HL-60 (cell line): ENCODE measurements around the gene CNBP.

Source experiments
- DNase-seq, 2 experiments: peaks; one replicate each; pipeline ENCODE4 v3.0.0-alpha.2; 2010 to 2020; ENCODE audit warnings: low read depth in 1 of 2, low spot score in 1 of 2
- H3K27ac ChIP-seq: fragments of 250-450 bp; sonication (Bioruptor Pico); replicated peaks from 2 replicates; pipeline ENCODE4 v1.5.1; 2020; ENCODE audit warnings: mild to moderate bottlenecking, moderate library complexity
- H3K27me3 ChIP-seq: fragments of 250-450 bp; sonication (Bioruptor Pico); 2 replicates; pipeline ENCODE4 v1.5.1; 2021; ENCODE audit warnings: mild to moderate bottlenecking, moderate library complexity; ENCODE audit not compliant: insufficient read depth, poor library complexity, severe bottlenecking
- H3K4me3 ChIP-seq: replicated peaks from 2 replicates; pipeline ENCODE4 v1.5.1; 2011; ENCODE audit warnings: mild to moderate bottlenecking, control low read depth, low read length; ENCODE audit not compliant: insufficient read depth
- CTCF ChIP-seq: IDR thresholded peaks from one replicate; pipeline ENCODE4 v1.5.1; 2011; ENCODE audit warnings: low read length, control low read depth, inconsistent platforms; ENCODE audit not compliant: insufficient read depth
- GABPA ChIP-seq: IDR thresholded peaks from 2 replicates; pipeline ENCODE4 v1.6.1; 2012; ENCODE audit warnings: low read depth
- POLR2AphosphoS5 ChIP-seq: IDR thresholded peaks from 2 replicates; pipeline ENCODE4 v1.6.1; 2012; ENCODE audit warnings: low read depth
- REST ChIP-seq: IDR thresholded peaks from 2 replicates; pipeline ENCODE4 v1.6.1; 2012; ENCODE audit warnings: low read depth; ENCODE audit not compliant: insufficient replicate concordance
- SPI1 ChIP-seq: IDR thresholded peaks from 2 replicates; pipeline ENCODE4 v1.6.1; 2012; ENCODE audit warnings: low read depth, mild to moderate bottlenecking, borderline replicate concordance

CNBP gene

GRCh38 chr3:129182390-129183185 lies 1.1 kb downstream of the CNBP start:
- TF ChIP-seq POLR2AphosphoS5 (0 out of 2 replicates have a peak, but pooled peaks have one; percentile 16), SPI1 (peak; percentile 33; the same call in 1 of the 2 replicates), GABPA (no peak), CTCF (no peak)
- peak overlapping the region; percentile 98 for H3K27ac ChIP-seq
- no peaks in the 10 kb centered on the region for H3K27me3 ChIP-seq
- peak overlapping the region; percentile 66 for H3K4me3 ChIP-seq
- peak in 1 of 2 experiments; percentile 19 for DNase-seq

- H3K27me3 ChIP-seq, result no peaks in the 10 kb centered on the region
- H3K4me3 ChIP-seq, result peak overlapping the region; percentile 66
- H3K27ac ChIP-seq, result peak overlapping the region; percentile 98
- TF ChIP-seq REST, result no peak
- no peak for TF ChIP-seq GABPA
- TF ChIP-seq POLR2AphosphoS5, result no peak
- no peak for TF ChIP-seq CTCF
- TF ChIP-seq SPI1, result no peak
- DNase-seq, result no peak
Observed at GRCh38 chr3:129181819-129182218, 1.9 kb downstream of the CNBP start.

- Histone ChIP-seq H3K27ac (no peak overlapping the region), H3K27me3 (no peaks in the 10 kb centered on the region), H3K4me3 (peak overlapping the region; percentile 66)
- TF ChIP-seq SPI1 (no peak), CTCF (no peak), REST (no peak), POLR2AphosphoS5 (no peak), GABPA (no peak)
- DNase-seq, result no peak
Observed at GRCh38 chr3:129180461-129180860, 3.2 kb downstream of the CNBP start.

- H3K27ac ChIP-seq, result no peak overlapping the region
- no peak for DNase-seq
- TF ChIP-seq CTCF (no peak), REST (no peak), GABPA (no peak)
- no peak overlapping the region for H3K4me3 ChIP-seq
- no peaks in the 10 kb centered on the region for H3K27me3 ChIP-seq
Observed at GRCh38 chr3:129176051-129176450, 7.6 kb downstream of the CNBP start.
